ENCODE measurements around the gene MYBPC3. TPM values are rescaled to one million over a fixed set of nuclear protein-coding genes. Genes with fewer than 3 reads are reported as not detected.
"Not testable (repeated sequence)": the region's sequence is repeated elsewhere in the genome, so short reads cannot be mapped to it uniquely, and the experiment has no call there.

The MYBPC3 gene
- total RNA-seq, 1 donor from 2014 or later: not detected

- no peak for TF ChIP-seq CTCF (IDR thresholded peaks at IDR 0.05; ENCODE audit: partially characterized antibody, unreplicated experiment)
- H3K9me3 Mint-ChIP-seq (ENCODE audit: unreplicated experiment): peaks cover 1% of the 10 kb centered on the region
- H3K27me3 Mint-ChIP-seq (ENCODE audit: unreplicated experiment): no peaks in the 10 kb centered on the region
- H3K4me1 Mint-ChIP-seq (ENCODE audit: low read depth, unreplicated experiment): no peaks in the 10 kb centered on the region
- no peak for DNase-seq
- no peak overlapping the region for H3K4me3 Mint-ChIP-seq (ENCODE audit: unreplicated experiment)
- H3K36me3 Mint-ChIP-seq (ENCODE audit: unreplicated experiment): peaks cover 8% of the 10 kb centered on the region
- H3K27ac Mint-ChIP-seq (ENCODE audit: unreplicated experiment): no peak overlapping the region
Observed at GRCh38 chr11:47318166-47318565, 34.3 kb downstream of the MYBPC3 start.

GRCh38 chr11:47317064-47317828 lies 35.3 kb downstream of the MYBPC3 start:
- no peak for DNase-seq
- H3K4me3 Mint-ChIP-seq (ENCODE audit: unreplicated experiment): no peak overlapping the region
- no peaks in the 10 kb centered on the region for H3K4me1 Mint-ChIP-seq (ENCODE audit: low read depth, unreplicated experiment)
- H3K36me3 Mint-ChIP-seq (ENCODE audit: unreplicated experiment): peaks cover 8% of the 10 kb centered on the region
- no peak for TF ChIP-seq CTCF (IDR thresholded peaks at IDR 0.05; ENCODE audit: partially characterized antibody, unreplicated experiment)
- H3K9me3 Mint-ChIP-seq (ENCODE audit: unreplicated experiment): peaks cover 1% of the 10 kb centered on the region
- H3K27ac Mint-ChIP-seq (ENCODE audit: unreplicated experiment): no peak overlapping the region
- H3K27me3 Mint-ChIP-seq (ENCODE audit: unreplicated experiment): no peaks in the 10 kb centered on the region

GRCh38 chr11:47316501-47316900 lies 36.0 kb downstream of the MYBPC3 start:
- H3K4me3 Mint-ChIP-seq (ENCODE audit: unreplicated experiment); DNase-seq; H3K27ac Mint-ChIP-seq (ENCODE audit: unreplicated experiment); H3K9me3 Mint-ChIP-seq (ENCODE audit: unreplicated experiment); H3K4me1 Mint-ChIP-seq (ENCODE audit: low read depth, unreplicated experiment); H3K36me3 Mint-ChIP-seq (ENCODE audit: unreplicated experiment); H3K27me3 Mint-ChIP-seq (ENCODE audit: unreplicated experiment): not testable (repeated sequence)

GRCh38 chr11:47314992-47315391 lies 37.5 kb downstream of the MYBPC3 start:
- no peaks in the 10 kb centered on the region for H3K36me3 Mint-ChIP-seq (ENCODE audit: unreplicated experiment)
- no peak overlapping the region for H3K4me3 Mint-ChIP-seq (ENCODE audit: unreplicated experiment)
- no peaks in the 10 kb centered on the region for H3K27me3 Mint-ChIP-seq (ENCODE audit: unreplicated experiment)
- no peaks in the 10 kb centered on the region for H3K9me3 Mint-ChIP-seq (ENCODE audit: unreplicated experiment)
- TF ChIP-seq CTCF (IDR thresholded peaks at IDR 0.05; ENCODE audit: partially characterized antibody, unreplicated experiment): no peak
- no peak for DNase-seq
- H3K27ac Mint-ChIP-seq (ENCODE audit: unreplicated experiment): no peak overlapping the region
- H3K4me1 Mint-ChIP-seq (ENCODE audit: low read depth, unreplicated experiment): no peaks in the 10 kb centered on the region

GRCh38 chr11:47308050-47308823 lies 44.3 kb downstream of the MYBPC3 start:
- H3K4me1 Mint-ChIP-seq (ENCODE audit: low read depth, unreplicated experiment): peaks cover 20% of the 10 kb centered on the region
- no peak overlapping the region for H3K4me3 Mint-ChIP-seq (ENCODE audit: unreplicated experiment)
- peaks cover 8% of the 10 kb centered on the region for H3K9me3 Mint-ChIP-seq (ENCODE audit: unreplicated experiment)
- H3K27me3 Mint-ChIP-seq (ENCODE audit: unreplicated experiment): peaks cover 3% of the 10 kb centered on the region
- DNase-seq: no peak
- H3K27ac Mint-ChIP-seq (ENCODE audit: unreplicated experiment): no peak overlapping the region
- TF ChIP-seq CTCF (IDR thresholded peaks at IDR 0.05; ENCODE audit: partially characterized antibody, unreplicated experiment): no peak
- H3K36me3 Mint-ChIP-seq (ENCODE audit: unreplicated experiment): peaks cover 11% of the 10 kb centered on the region

Data from glutamatergic neuron (in vitro differentiated cells).